Mesothelial cell of epicardium (in vitro differentiated cells): ENCODE measurements around the gene CKMT1B. TPM values are rescaled to one million over a fixed set of nuclear protein-coding genes. Genes with fewer than 3 reads are reported as not detected.
"Not testable (repeated sequence)": the region's sequence is repeated elsewhere in the genome, so short reads cannot be mapped to it uniquely, and the experiment has no call there.

ENCODE experiments used
- DNase-seq, 2 experiments: peaks; one replicate each; pipeline ENCODE4 v3.0.0; 2021; ENCODE audit warnings: low spot score in 2 of 2; ENCODE audit not compliant: unreplicated experiment in 2 of 2
- H3K27ac Mint-ChIP-seq: 2 replicates; pipeline ENCODE4 v1.8.0; 2021; ENCODE audit warnings: mixed read lengths
- H3K27me3 Mint-ChIP-seq: 2 replicates; pipeline ENCODE4 v1.8.0; 2021; ENCODE audit warnings: low read depth, mixed read lengths
- H3K36me3 Mint-ChIP-seq: 2 replicates; pipeline ENCODE4 v1.8.0; 2021; ENCODE audit warnings: mixed read lengths
- H3K4me1 Mint-ChIP-seq: 2 replicates; pipeline ENCODE4 v1.8.0; 2021; ENCODE audit warnings: mixed read lengths
- H3K4me3 Mint-ChIP-seq: 2 replicates; pipeline ENCODE4 v1.8.0; 2021; ENCODE audit warnings: mild to moderate bottlenecking, moderate library complexity, mixed read lengths
- H3K9me3 Mint-ChIP-seq: 2 replicates; pipeline ENCODE4 v1.8.0; 2021; ENCODE audit warnings: mixed read lengths
- CTCF ChIP-seq: fragments of 200-600 bp; sonication (generic); IDR thresholded peaks from one replicate; pipeline ENCODE4 v1.5.0; 2021; ENCODE audit warnings: antibody characterized with exemption; ENCODE audit not compliant: unreplicated experiment
- total RNA-seq: library from RNA; stranded (reverse); gene quantifications from 3 replicates; pipeline ENCODE4 v1.2.1, GENCODE V29; 2021

Gene CKMT1B
- total RNA-seq, 1 donor from 2014 or later: 0.20 TPM

DNA sequence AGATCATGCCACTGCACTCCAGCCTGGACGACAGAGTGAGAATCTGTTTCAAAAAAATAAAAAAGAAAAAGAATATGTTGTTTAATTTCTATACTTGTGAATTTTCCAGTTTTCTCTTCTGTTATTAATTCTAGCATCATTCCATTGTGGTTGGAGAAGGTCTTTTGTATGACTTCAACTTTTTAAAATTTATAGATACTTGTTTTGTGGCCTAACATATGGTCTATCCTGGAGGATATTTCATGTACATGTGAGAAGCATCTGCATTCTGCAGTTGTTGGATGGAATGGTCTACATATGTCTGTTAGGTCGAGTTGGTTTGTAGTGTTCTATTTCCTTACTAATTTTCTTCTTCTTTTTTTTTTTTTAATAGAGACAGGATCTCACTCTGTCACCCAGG, 40.8 kb upstream of the CKMT1B start:
- Mint-ChIP-seq H3K27me3 (no peaks in the 10 kb centered on the region), H3K36me3 (peaks cover 7% of the 10 kb centered on the region), H3K4me1 (no peaks in the 10 kb centered on the region), H3K4me3 (no peak overlapping the region), H3K9me3 (no peaks in the 10 kb centered on the region), H3K27ac (no peak overlapping the region)
- no peak for DNase-seq
- TF ChIP-seq CTCF: no peak

DNA sequence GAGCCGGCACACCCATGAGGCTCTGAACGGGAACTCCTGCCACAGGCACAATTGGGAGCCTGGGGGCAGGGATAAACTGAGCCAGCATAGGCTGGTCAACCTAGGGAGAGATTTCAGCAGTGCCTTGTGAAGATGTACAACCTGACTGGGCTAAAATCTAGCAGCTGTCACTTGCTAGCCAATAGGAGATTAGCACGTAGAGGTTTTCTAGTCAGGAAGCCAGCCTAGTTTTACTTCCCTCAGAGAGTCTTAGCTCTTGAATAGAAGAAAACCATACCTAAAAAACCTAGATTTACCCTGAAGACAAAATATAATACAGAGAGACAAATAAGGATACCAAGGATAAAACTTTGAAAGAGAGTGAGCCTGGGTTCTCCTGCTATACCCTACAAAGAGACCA, 31.1 kb upstream of the CKMT1B start:
- H3K4me1 Mint-ChIP-seq, DNase-seq, H3K27ac Mint-ChIP-seq, H3K9me3 Mint-ChIP-seq, H3K4me3 Mint-ChIP-seq, H3K36me3 Mint-ChIP-seq, H3K27me3 Mint-ChIP-seq: not testable (repeated sequence)

DNA sequence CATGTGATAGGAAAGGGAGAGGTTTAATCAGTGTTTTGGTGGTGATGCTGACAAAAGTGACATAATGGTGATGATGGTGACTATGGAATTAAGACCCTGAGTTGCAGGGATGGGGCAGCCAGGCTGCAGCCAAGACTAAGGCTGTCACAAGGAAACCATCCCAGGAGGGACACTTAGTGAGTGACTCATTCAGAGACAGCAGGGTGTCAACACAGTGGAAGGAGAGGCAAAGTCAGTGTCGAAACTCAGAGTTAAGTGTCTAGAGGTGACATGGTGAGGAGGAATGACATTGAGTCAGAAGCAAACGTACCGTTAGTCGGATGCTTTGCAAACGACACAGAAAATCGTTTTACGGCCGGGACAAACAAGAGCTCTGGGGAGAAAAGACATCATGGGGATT, 30.0 kb upstream of the CKMT1B start:
- H3K36me3 Mint-ChIP-seq, H3K4me3 Mint-ChIP-seq, H3K27me3 Mint-ChIP-seq, H3K4me1 Mint-ChIP-seq, H3K27ac Mint-ChIP-seq, DNase-seq, H3K9me3 Mint-ChIP-seq: not testable (repeated sequence)

GRCh38 chr15:43566615-43567014, 27.2 kb upstream of the CKMT1B start:
- not testable (repeated sequence) for DNase-seq, H3K4me3 Mint-ChIP-seq, H3K27me3 Mint-ChIP-seq, H3K36me3 Mint-ChIP-seq, H3K4me1 Mint-ChIP-seq, H3K27ac Mint-ChIP-seq, H3K9me3 Mint-ChIP-seq

DNA sequence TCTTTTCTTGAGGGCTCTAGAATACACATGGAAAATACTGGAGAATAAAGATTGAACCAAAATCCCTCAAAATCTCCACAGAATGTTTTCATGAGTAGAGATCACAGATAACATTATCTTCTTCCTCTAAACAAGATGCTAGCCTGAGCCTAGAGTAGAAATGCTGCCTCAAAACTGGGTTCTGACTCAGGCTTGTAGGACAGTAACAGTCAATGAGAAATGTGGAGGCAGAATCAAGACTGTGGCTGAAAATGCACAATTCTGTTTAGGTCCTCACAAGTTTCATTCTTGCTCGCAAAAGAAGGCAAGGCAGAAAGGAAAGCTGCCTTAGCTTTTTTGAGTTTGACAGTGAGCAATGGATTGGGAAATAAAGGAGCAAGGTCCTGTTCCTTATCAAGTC, 19.2 kb upstream of the CKMT1B start:
- not testable (repeated sequence) for H3K36me3 Mint-ChIP-seq, DNase-seq, H3K4me3 Mint-ChIP-seq, H3K27me3 Mint-ChIP-seq, H3K9me3 Mint-ChIP-seq, H3K27ac Mint-ChIP-seq, H3K4me1 Mint-ChIP-seq

GRCh38 chr15:43589778-43590466, 3.9 kb upstream of the CKMT1B start, which contains the start of gene PPIP5K1:
PPIP5K1 (minus strand) TSS chr15:43590208; CDS start chr15:43584504, 5,704 bp downstream.
- not testable (repeated sequence) for DNase-seq, H3K4me3 Mint-ChIP-seq, H3K4me1 Mint-ChIP-seq, H3K9me3 Mint-ChIP-seq, H3K27ac Mint-ChIP-seq, H3K36me3 Mint-ChIP-seq, H3K27me3 Mint-ChIP-seq

DNA sequence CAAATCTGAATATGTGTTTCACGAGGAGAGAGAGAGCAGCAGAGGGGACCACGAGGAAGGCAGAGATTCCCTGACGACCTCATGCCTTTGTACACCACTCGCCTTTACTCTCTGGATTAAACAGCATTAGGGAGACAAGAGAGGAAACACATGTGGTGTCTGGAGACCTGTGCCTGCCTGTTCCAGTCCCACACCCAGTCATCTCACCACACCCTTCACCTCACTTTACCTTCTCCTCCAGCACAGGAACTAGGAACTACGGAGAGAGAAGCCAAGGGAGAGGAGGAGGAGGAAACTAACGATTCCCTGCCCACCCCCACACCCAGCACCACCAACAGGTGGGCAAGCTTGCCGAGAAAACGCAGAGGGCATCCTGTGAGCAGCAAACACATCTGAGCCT, 986 bp upstream of the CKMT1B start:
- not testable (repeated sequence) for H3K27ac Mint-ChIP-seq, DNase-seq, H3K9me3 Mint-ChIP-seq, H3K4me3 Mint-ChIP-seq, H3K36me3 Mint-ChIP-seq, H3K4me1 Mint-ChIP-seq
- peaks cover 14% of the 10 kb centered on the region for H3K27me3 Mint-ChIP-seq

GRCh38 chr15:43599131-43599530, 5.3 kb downstream of the CKMT1B start:
- not testable (repeated sequence) for H3K4me1 Mint-ChIP-seq, H3K27ac Mint-ChIP-seq, H3K36me3 Mint-ChIP-seq, DNase-seq, H3K4me3 Mint-ChIP-seq, H3K9me3 Mint-ChIP-seq
- H3K27me3 Mint-ChIP-seq: peaks cover 38% of the 10 kb centered on the region

DNA sequence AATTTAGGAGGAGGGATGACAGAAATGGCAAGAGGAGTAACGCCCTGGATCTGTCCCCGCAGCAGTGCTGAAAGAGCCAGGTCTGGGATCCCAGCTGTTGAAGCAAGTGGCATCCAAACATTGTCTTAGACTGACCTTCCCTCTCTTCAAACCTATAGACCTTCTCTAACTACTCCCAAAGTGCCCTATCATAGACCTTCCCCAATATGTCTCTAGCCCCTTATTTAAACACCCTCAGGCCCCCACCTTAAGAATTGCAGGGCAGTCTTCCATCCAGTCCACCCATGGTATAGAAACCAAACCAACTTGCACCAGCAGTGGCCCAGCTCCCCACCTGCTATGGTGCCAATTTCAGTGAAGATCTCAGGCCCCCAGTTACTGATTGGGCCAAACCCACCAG, 6.4 kb downstream of the CKMT1B start:
- not testable (repeated sequence) for H3K4me3 Mint-ChIP-seq, DNase-seq, H3K9me3 Mint-ChIP-seq, H3K36me3 Mint-ChIP-seq, H3K4me1 Mint-ChIP-seq, H3K27ac Mint-ChIP-seq
- H3K27me3 Mint-ChIP-seq: peaks cover 41% of the 10 kb centered on the region

DNA sequence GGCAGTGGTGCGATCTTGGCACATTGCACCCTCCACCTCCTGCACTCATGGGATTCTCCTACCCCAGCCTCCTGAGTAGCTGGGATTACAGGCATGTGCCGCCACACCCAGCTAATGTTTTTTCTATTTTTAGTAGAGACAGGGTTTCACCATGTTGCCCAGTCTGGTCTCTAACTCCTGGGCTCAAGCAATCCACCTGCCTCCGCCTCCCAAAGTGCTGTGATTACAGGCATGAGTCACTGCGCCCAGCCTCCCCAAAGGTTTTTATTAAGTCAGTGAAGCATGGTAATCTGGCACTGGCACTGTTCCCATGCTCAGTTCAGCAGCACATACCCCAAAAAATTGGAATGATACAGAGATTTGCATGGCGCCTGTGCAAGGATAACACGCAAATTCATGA, 8.4 kb downstream of the CKMT1B start:
- not testable (repeated sequence) for DNase-seq, H3K36me3 Mint-ChIP-seq, H3K4me3 Mint-ChIP-seq, H3K27ac Mint-ChIP-seq, H3K4me1 Mint-ChIP-seq, H3K9me3 Mint-ChIP-seq
- H3K27me3 Mint-ChIP-seq: peaks cover 33% of the 10 kb centered on the region

- H3K4me3 Mint-ChIP-seq, H3K4me1 Mint-ChIP-seq, DNase-seq, H3K27ac Mint-ChIP-seq, H3K36me3 Mint-ChIP-seq, H3K27me3 Mint-ChIP-seq, H3K9me3 Mint-ChIP-seq: not testable (repeated sequence)
These were observed 23.9 kb downstream of the CKMT1B start for GRCh38 chr15:43617750-43618149.

GRCh38 chr15:43618700-43619099, 24.9 kb downstream of the CKMT1B start, which contains the start of gene STRC:
STRC (minus strand) TSS chr15:43618800; CDS start chr15:43618722, 78 bp downstream.
- H3K4me3 Mint-ChIP-seq, H3K27ac Mint-ChIP-seq, H3K4me1 Mint-ChIP-seq, H3K36me3 Mint-ChIP-seq, H3K27me3 Mint-ChIP-seq, H3K9me3 Mint-ChIP-seq, DNase-seq: not testable (repeated sequence)

DNA sequence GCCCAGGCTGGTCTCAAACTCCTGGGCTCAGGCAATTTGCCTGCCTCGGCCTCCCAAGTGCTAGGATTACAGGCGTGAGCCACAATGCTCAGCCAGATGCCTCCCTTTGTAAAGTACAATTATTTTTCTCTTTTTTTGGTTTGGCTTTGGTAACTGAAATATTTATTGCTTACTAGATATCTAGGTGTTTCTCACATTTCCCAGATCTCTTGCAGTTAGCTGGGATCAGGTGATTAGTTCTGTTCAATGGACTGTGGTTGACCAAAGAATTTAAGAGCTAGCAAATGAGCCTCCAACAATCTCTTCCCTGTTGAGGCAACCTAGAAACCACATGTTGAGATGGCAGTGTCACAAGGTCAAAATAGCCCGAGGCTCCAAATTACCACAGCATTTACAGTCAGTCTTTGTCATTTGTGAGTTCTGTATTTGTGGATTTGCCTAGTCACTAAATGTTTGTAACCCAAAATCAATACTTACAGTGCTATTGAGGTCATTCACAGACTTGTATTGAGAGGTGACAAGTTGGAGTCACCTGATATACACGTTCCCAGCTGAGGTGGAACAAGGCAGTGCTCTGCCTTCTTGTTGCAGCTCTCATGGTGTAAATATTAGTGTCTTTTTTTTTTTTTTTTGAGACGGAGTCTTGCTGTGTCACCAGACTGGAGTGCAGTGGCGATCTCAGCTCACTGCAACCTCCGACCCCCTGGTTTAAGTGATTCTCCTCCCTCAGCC, 28.4 kb downstream of the CKMT1B start:
- not testable (repeated sequence) for H3K4me1 Mint-ChIP-seq, H3K27me3 Mint-ChIP-seq, H3K9me3 Mint-ChIP-seq, DNase-seq, H3K36me3 Mint-ChIP-seq, H3K4me3 Mint-ChIP-seq, H3K27ac Mint-ChIP-seq
